ENCODE measurements around the gene SPTSSA. TPM values are rescaled to one million over a fixed set of nuclear protein-coding genes. Genes with fewer than 3 reads are reported as not detected.

SPTSSA gene
- total RNA-seq, 1 experiment from 2014 or later: 24.5 TPM

GRCh38 chr14:34482463-34482862, 20.4 kb upstream of the SPTSSA start (continued):
- no peak for TF ChIP-seq FOXP4 (CRISPR knock-in tag; IDR thresholded peaks at IDR 0.05)
- no peak for TF ChIP-seq FOXK1 (CRISPR knock-in tag; IDR thresholded peaks at IDR 0.05)
- TF ChIP-seq AR (CRISPR knock-in tag; IDR thresholded peaks at IDR 0.05): no peak
- no peak for TF ChIP-seq ATF1 (CRISPR knock-in tag; IDR thresholded peaks at IDR 0.05)
- TF ChIP-seq ZNF532 (CRISPR knock-in tag; IDR thresholded peaks at IDR 0.05; ENCODE audit: borderline replicate concordance): no peak
- no peak for TF ChIP-seq TP53 (CRISPR knock-in tag; IDR thresholded peaks at IDR 0.05)
- TF ChIP-seq FOXJ3 (CRISPR knock-in tag; IDR thresholded peaks at IDR 0.05; ENCODE audit: borderline replicate concordance): no peak
- no peak for TF ChIP-seq RELA (CRISPR knock-in tag; IDR thresholded peaks at IDR 0.05; ENCODE audit: borderline replicate concordance)

GRCh38 chr14:34479694-34480093, 17.7 kb upstream of the SPTSSA start:
- Mint-ChIP-seq H3K27ac (no peak overlapping the region), H3K4me3 (no peak overlapping the region), H3K9me3 (peaks cover 7% of the 10 kb centered on the region), H3K36me3 (peaks cover 5% of the 10 kb centered on the region), H3K4me1 (peaks cover 11% of the 10 kb centered on the region), H3K27me3 (ENCODE audit: low read depth) (no peaks in the 10 kb centered on the region)
- no peak for DNase-seq (ENCODE audit: low spot score)
- TF ChIP-seq GABPB1 (CRISPR knock-in tag; IDR thresholded peaks at IDR 0.05) (peak; percentile 50; the same call in 1 of the 2 replicates), USF2 (CRISPR knock-in tag; IDR thresholded peaks at IDR 0.05) (no peak)
- POLR2A ChIA-PET: no interaction called here
- CTCF ChIA-PET: no interaction called here
- no peak for ATAC-seq

GRCh38 chr14:34478261-34478660, 16.2 kb upstream of the SPTSSA start:
- no peak overlapping the region for H3K27ac Mint-ChIP-seq
- peaks cover 5% of the 10 kb centered on the region for H3K36me3 Mint-ChIP-seq
- ATAC-seq (no peak), DNase-seq (ENCODE audit: low spot score) (no peak)
- H3K4me1 Mint-ChIP-seq: peaks cover 8% of the 10 kb centered on the region
- peaks cover 7% of the 10 kb centered on the region for H3K9me3 Mint-ChIP-seq
- ChIA-PET POLR2A (interaction anchor here (0.6 kb wide), 1 partner anchor 26 kb away, joined by 3 read pairs; no protein-coding TSS in a partner anchor), CTCF (no interaction called here)
- H3K4me3 Mint-ChIP-seq: no peak overlapping the region
- no peaks in the 10 kb centered on the region for H3K27me3 Mint-ChIP-seq (ENCODE audit: low read depth)
- no peak for TF ChIP-seq ZBTB43 (CRISPR knock-in tag; IDR thresholded peaks at IDR 0.05)
- TF ChIP-seq ZNF138 (CRISPR knock-in tag; conservative IDR thresholded peaks at IDR 0.05): no peak
- TF ChIP-seq NFATC4 (CRISPR knock-in tag; IDR thresholded peaks at IDR 0.05): no peak
- no peak for TF ChIP-seq NR3C1 (CRISPR knock-in tag; conservative IDR thresholded peaks at IDR 0.05; ENCODE audit: low read depth)
- no peak for TF ChIP-seq ZNF232 (CRISPR knock-in tag; IDR thresholded peaks at IDR 0.05)
- TF ChIP-seq SMAD3 (CRISPR knock-in tag; IDR thresholded peaks at IDR 0.05; ENCODE audit: borderline replicate concordance): no peak
- no peak for TF ChIP-seq AFF4 (CRISPR knock-in tag; IDR thresholded peaks at IDR 0.05; ENCODE audit: borderline replicate concordance)
- no peak for TF ChIP-seq ZNF423 (CRISPR knock-in tag; IDR thresholded peaks at IDR 0.05)
- TF ChIP-seq RORB (CRISPR knock-in tag; IDR thresholded peaks at IDR 0.05): no peak
